Astrocyte (in vitro differentiated cells and primary cell): ENCODE data around the gene AGBL5.

Experiments
- CTCF ChIP-seq: IDR thresholded peaks from 2 replicates; pipeline ENCODE4 v1.5.1; 2011; ENCODE audit warnings: low read depth, mild to moderate bottlenecking, inconsistent platforms, low read length, moderate library complexity; ENCODE audit not compliant: insufficient read depth
- EZH2 ChIP-seq: IDR thresholded peaks from 2 replicates; pipeline ENCODE4 v1.6.1; 2012; ENCODE audit warnings: mild to moderate bottlenecking, low read length, inconsistent platforms; ENCODE audit not compliant: insufficient read depth

- TF ChIP-seq CTCF (no peak), EZH2 (no peak)
Measured at GRCh38 chr2:27053776-27054175, 2.3 kb downstream of the AGBL5 start.
